Measurements from ENCODE around the gene GARNL3. TPM values are rescaled to one million over a fixed set of nuclear protein-coding genes. Genes with fewer than 3 reads are reported as not detected.

GARNL3 gene
- total and polyA plus RNA-seq, 2 of the 13 experiments (the other 11 are each of a cell fraction or from before 2014, with no cell fraction given), result 3.9 to 11.0 TPM

GRCh38 chr9:127423934-127424675 is 159.5 kb downstream of the GARNL3 start, which contains the start of gene ZNF79 (continued):
- TF ChIP-seq, protein P1, sequence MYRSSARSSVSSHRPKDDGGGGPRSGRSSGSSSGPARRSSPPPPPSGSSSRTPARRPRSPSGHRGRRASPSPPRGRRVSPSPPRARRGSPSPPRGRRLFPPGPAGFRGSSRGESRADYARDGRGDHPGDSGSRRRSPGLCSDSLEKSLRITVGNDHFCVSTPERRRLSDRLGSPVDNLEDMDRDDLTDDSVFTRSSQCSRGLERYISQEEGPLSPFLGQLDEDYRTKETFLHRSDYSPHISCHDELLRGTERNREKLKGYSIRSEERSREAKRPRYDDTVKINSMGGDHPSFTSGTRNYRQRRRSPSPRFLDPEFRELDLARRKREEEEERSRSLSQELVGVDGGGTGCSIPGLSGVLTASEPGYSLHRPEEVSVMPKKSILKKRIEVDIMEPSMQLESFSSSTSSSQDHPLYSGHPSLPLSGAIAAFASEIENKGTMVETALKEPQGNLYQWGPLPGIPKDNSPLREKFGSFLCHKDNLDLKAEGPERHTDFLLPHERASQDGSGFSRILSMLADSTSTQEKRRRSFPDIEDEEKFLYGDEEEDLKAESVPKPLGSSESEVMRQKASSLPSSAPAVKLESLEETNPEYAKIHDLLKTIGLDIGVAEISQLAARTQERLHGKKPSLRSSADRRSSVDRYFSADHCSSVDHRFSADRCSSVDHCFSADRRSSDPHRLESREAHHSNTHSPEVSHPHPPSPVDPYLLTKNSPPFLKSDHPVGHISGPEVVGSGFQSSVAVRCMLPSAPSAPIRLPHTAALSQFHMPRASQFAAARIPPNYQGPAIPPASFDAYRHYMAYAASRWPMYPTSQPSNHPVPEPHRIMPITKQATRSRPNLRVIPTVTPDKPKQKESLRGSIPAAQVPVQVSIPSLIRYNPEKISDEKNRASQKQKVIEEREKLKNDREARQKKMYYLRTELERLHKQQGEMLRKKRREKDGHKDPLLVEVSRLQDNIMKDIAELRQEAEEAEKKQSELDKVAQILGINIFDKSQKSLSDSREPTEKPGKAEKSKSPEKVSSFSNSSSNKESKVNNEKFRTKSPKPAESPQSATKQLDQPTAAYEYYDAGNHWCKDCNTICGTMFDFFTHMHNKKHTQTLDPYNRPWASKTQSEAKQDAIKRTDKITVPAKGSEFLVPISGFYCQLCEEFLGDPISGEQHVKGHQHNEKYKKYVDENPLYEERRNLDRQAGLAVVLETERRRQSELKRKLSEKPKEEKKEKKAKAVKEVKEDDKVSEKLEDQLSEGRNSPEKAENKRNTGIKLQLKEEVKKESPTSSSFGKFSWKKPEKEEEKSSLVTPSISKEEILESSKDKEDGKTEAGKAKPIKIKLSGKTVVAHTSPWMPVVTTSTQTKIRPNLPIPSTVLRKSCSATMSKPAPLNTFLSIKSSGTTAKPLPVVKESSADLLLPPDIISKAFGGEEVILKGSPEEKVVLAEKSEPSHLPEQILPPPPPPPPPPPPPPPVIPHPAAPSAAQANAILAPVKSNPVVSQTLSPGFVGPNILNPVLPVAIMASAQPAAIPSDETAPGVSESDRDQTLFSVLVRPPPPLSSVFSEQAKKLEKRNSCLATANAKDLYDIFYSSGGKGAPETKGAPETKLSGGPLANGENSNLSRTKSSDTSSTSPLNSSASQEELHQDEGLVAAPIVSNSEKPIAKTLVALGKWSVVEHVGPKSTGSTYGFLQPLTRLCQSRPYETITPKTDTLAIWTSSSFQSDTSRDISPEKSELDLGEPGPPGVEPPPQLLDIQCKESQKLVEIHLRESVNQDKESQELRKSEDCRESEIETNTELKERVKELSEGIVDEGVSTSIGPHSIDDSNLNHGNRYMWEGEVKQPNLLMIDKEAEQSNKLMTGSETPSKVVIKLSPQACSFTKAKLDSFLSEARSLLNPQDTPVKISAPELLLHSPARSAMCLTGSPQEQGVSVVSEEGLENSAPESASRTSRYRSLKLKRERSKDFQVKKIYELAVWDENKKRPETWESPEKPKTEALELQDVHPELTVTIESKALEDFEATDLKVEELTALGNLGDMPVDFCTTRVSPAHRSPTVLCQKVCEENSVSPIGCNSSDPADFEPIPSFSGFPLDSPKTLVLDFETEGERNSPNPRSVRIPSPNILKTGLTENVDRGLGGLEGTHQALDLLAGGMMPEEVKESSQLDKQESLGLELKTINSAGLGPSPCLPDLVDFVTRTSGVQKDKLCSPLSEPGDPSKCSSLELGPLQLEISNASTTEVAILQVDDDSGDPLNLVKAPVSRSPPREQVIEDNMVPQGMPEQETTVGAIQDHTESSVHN (CRISPR knock-in tag; IDR thresholded peaks at IDR 0.05), result no peak
- no peak for TF ChIP-seq PCBP1 (IDR thresholded peaks at IDR 0.05; ENCODE audit: borderline replicate concordance, low read depth, low read length)
- TF ChIP-seq, protein P2, sequence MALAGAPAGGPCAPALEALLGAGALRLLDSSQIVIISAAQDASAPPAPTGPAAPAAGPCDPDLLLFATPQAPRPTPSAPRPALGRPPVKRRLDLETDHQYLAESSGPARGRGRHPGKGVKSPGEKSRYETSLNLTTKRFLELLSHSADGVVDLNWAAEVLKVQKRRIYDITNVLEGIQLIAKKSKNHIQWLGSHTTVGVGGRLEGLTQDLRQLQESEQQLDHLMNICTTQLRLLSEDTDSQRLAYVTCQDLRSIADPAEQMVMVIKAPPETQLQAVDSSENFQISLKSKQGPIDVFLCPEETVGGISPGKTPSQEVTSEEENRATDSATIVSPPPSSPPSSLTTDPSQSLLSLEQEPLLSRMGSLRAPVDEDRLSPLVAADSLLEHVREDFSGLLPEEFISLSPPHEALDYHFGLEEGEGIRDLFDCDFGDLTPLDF (CRISPR knock-in tag; IDR thresholded peaks at IDR 0.05), result peak; percentile 78; the same call in 1 of the 2 replicates
- peak; percentile 75; the same call in 1 of the 2 replicates for TF ChIP-seq GMEB1 (CRISPR knock-in tag; IDR thresholded peaks at IDR 0.05; ENCODE audit: borderline replicate concordance)
- no peak; the same call in 1 of the 2 replicates for TF ChIP-seq ZNF256 (CRISPR knock-in tag; conservative IDR thresholded peaks at IDR 0.05)
- TF ChIP-seq MZF1 (CRISPR knock-in tag; IDR thresholded peaks at IDR 0.05; ENCODE audit: borderline replicate concordance), result no peak
- peak; percentile 84 for TF ChIP-seq CHD2 (IDR thresholded peaks at IDR 0.05; ENCODE audit: low read depth, low read length)
- peak; percentile 64; the same call in 1 of the 2 replicates for TF ChIP-seq MXD3 (CRISPR knock-in tag; IDR thresholded peaks at IDR 0.05)
- no peak for TF ChIP-seq ZNF790 (CRISPR knock-in tag; IDR thresholded peaks at IDR 0.05; ENCODE audit: borderline replicate concordance)
- peak; percentile 94 for TF ChIP-seq HNRNPLL (IDR thresholded peaks at IDR 0.05; ENCODE audit: low read depth, low read length, poor library complexity, severe bottlenecking)
- TF ChIP-seq, protein P3, sequence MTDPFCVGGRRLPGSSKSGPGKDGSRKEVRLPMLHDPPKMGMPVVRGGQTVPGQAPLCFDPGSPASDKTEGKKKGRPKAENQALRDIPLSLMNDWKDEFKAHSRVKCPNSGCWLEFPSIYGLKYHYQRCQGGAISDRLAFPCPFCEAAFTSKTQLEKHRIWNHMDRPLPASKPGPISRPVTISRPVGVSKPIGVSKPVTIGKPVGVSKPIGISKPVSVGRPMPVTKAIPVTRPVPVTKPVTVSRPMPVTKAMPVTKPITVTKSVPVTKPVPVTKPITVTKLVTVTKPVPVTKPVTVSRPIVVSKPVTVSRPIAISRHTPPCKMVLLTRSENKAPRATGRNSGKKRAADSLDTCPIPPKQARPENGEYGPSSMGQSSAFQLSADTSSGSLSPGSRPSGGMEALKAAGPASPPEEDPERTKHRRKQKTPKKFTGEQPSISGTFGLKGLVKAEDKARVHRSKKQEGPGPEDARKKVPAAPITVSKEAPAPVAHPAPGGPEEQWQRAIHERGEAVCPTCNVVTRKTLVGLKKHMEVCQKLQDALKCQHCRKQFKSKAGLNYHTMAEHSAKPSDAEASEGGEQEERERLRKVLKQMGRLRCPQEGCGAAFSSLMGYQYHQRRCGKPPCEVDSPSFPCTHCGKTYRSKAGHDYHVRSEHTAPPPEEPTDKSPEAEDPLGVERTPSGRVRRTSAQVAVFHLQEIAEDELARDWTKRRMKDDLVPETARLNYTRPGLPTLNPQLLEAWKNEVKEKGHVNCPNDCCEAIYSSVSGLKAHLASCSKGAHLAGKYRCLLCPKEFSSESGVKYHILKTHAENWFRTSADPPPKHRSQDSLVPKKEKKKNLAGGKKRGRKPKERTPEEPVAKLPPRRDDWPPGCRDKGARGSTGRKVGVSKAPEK (CRISPR knock-in tag; IDR thresholded peaks at IDR 0.05; ENCODE audit: borderline replicate concordance), result no peak
